Common myeloid progenitor, CD34-positive (primary cell): Measurements from ENCODE around the gene FAM236D. TPM values are rescaled to one million over a fixed set of nuclear protein-coding genes. Genes with fewer than 3 reads are reported as not detected.
"Not testable (repeated sequence)": the region's sequence is repeated elsewhere in the genome, so short reads cannot be mapped to it uniquely, and the experiment has no call there.

Source experiments
- CTCF ChIA-PET: fragments of 350-600 bp; sonication (Branson Sonifier 250); formaldehyde crosslinking; loops from one replicate; lab custom pipeline; 2021; ENCODE audit warnings: antibody characterized with exemption; lab: Charles Lee
- POLR2A ChIA-PET: fragments of 350-600 bp; sonication (Branson Sonifier 250); formaldehyde crosslinking; loops from one replicate; lab custom pipeline; 2021; ENCODE audit warnings: antibody characterized with exemption; lab: Charles Lee
- DNase-seq, 3 donors: peaks; one replicate each; pipeline versions ENCODE4 v3.0.0 to v3.0.0-alpha.2; 2013
- H3K27ac ChIP-seq, 2 experiments: 1 replicate in 1 of 2; 2 replicates in 1 of 2; pipeline ENCODE4 v1.7.0; 2013; ENCODE audit warnings: inconsistent platforms in 2 of 2, low read length in 2 of 2, mild to moderate bottlenecking in 2 of 2, low read depth in 1 of 2, moderate library complexity in 1 of 2; ENCODE audit not compliant: severe bottlenecking in 2 of 2, insufficient read depth in 1 of 2, poor library complexity in 1 of 2
- H3K27me3 ChIP-seq, 5 experiments: replicated peaks in 2 of 5; 1 replicate in 3 of 5; 2 replicates in 2 of 5; pipeline versions ENCODE4 v1.6.1 to v1.7.0; 2013; ENCODE audit warnings: low read length in 4 of 5, mild to moderate bottlenecking in 2 of 5, moderate library complexity in 2 of 5, inconsistent platforms in 1 of 5; ENCODE audit not compliant: insufficient read depth in 5 of 5, control insufficient read depth in 4 of 5
- H3K36me3 ChIP-seq, 4 experiments: 1 replicate in 2 of 4; 2 replicates in 2 of 4; pipeline versions ENCODE4 v1.6.1 to v1.7.0; 2013; ENCODE audit warnings: low read length in 3 of 4, control low read depth in 1 of 4, mild to moderate bottlenecking in 1 of 4; ENCODE audit not compliant: control insufficient read depth in 4 of 4, insufficient read depth in 4 of 4
- H3K4me1 ChIP-seq, 4 experiments: 1 replicate in 3 of 4; 2 replicates in 1 of 4; pipeline versions ENCODE4 v1.6.1 to v1.7.1; 2013; ENCODE audit warnings: low read length in 3 of 4, mild to moderate bottlenecking in 3 of 4, control low read depth in 1 of 4, inconsistent platforms in 1 of 4, moderate library complexity in 1 of 4; ENCODE audit not compliant: control insufficient read depth in 4 of 4, insufficient read depth in 4 of 4; ENCODE audit errors: control extremely low read depth in 1 of 4
- H3K4me3 ChIP-seq, 7 experiments: 1 replicate in 4 of 7; 2 replicates in 3 of 7; pipeline versions ENCODE4 v1.5.1 to v1.7.0; 2013; ENCODE audit warnings: mild to moderate bottlenecking in 7 of 7, low read length in 6 of 7, moderate library complexity in 6 of 7, inconsistent platforms in 2 of 7, low read depth in 2 of 7, control low read depth in 1 of 7; ENCODE audit not compliant: insufficient read depth in 4 of 7, control insufficient read depth in 1 of 7; ENCODE audit errors: extremely low read depth in 1 of 7
- H3K9me3 ChIP-seq, 5 experiments: 1 replicate in 4 of 5; 2 replicates in 1 of 5; pipeline versions ENCODE4 v1.6.1 to v1.7.1; 2013; ENCODE audit warnings: low read length in 4 of 5, mild to moderate bottlenecking in 2 of 5, inconsistent platforms in 1 of 5, low read depth in 1 of 5, moderate library complexity in 1 of 5; ENCODE audit not compliant: control insufficient read depth in 4 of 5, insufficient read depth in 2 of 5; ENCODE audit errors: control extremely low read depth in 1 of 5
- WGBS: methylation state at CpG from one replicate; pipeline ENCODE4 v1.1.5; 2013; ENCODE audit not compliant: insufficient coverage; 5-methylcytosine and 5-hydroxymethylcytosine counted together
- polyA plus RNA-seq: library from polyadenylated mRNA; unstranded; fragments of 120-200 nt; gene quantifications from one replicate; pipeline ENCODE4 v1.2.1, GENCODE V29; 2013

The FAM236D gene
- polyA plus RNA-seq = not detected

- no CpG with 5 or more reads among the region's 13 CpGs for WGBS
- H3K9me3 ChIP-seq, H3K36me3 ChIP-seq, H3K4me3 ChIP-seq, H3K27ac ChIP-seq, CTCF ChIA-PET, POLR2A ChIA-PET, DNase-seq, H3K27me3 ChIP-seq, H3K4me1 ChIP-seq: not testable (repeated sequence)
Measured at GRCh38 chrX:72808110-72808509, at the start of gene FAM236D. TSS of gene FAM236D (minus strand) at chrX:72808210. CDS start at chrX:72808110, 100 bp downstream.

- H3K27me3 ChIP-seq, DNase-seq, H3K4me1 ChIP-seq, H3K9me3 ChIP-seq, H3K27ac ChIP-seq, H3K4me3 ChIP-seq, H3K36me3 ChIP-seq, CTCF ChIA-PET, POLR2A ChIA-PET: not testable (repeated sequence)
- WGBS = no CpG with 5 or more reads among the region's 2 CpGs
Measured at GRCh38 chrX:72837532-72837931, 29.5 kb upstream of the FAM236D start.

GRCh38 chrX:72830701-72831100 is 22.7 kb upstream of the FAM236D start:
- WGBS = no CpG with 5 or more reads among the region's 13 CpGs

GRCh38 chrX:72790390-72790789 is 17.6 kb downstream of the FAM236D start:
- H3K27ac ChIP-seq, H3K36me3 ChIP-seq, H3K27me3 ChIP-seq, H3K9me3 ChIP-seq, H3K4me3 ChIP-seq, H3K4me1 ChIP-seq, POLR2A ChIA-PET, DNase-seq, CTCF ChIA-PET: not testable (repeated sequence)
- no CpG with 5 or more reads among the region's 3 CpGs for WGBS

More at GRCh38 chrX:72830701-72831100, 22.7 kb upstream of the FAM236D start:
- DNase-seq, CTCF ChIA-PET, H3K4me1 ChIP-seq, H3K4me3 ChIP-seq, H3K27ac ChIP-seq, H3K9me3 ChIP-seq, H3K36me3 ChIP-seq, POLR2A ChIA-PET, H3K27me3 ChIP-seq: not testable (repeated sequence)

GRCh38 chrX:72788142-72788541 is 19.9 kb downstream of the FAM236D start:
- H3K27me3 ChIP-seq, POLR2A ChIA-PET, H3K9me3 ChIP-seq, H3K36me3 ChIP-seq, H3K4me3 ChIP-seq, CTCF ChIA-PET, DNase-seq, H3K27ac ChIP-seq, H3K4me1 ChIP-seq: not testable (repeated sequence)
- WGBS = no CpG with 5 or more reads among the region's 1 CpG

GRCh38 chrX:72783964-72784363 is 24.0 kb downstream of the FAM236D start:
- POLR2A ChIA-PET, H3K4me1 ChIP-seq, H3K9me3 ChIP-seq, H3K36me3 ChIP-seq, H3K27ac ChIP-seq, CTCF ChIA-PET, DNase-seq, H3K4me3 ChIP-seq, H3K27me3 ChIP-seq: not testable (repeated sequence)
- WGBS = no CpG with 5 or more reads among the region's 6 CpGs

- POLR2A ChIA-PET, H3K4me1 ChIP-seq, DNase-seq, H3K36me3 ChIP-seq, H3K27me3 ChIP-seq, H3K9me3 ChIP-seq, CTCF ChIA-PET, H3K27ac ChIP-seq, H3K4me3 ChIP-seq: not testable (repeated sequence)
- no CpG with 5 or more reads among the region's 8 CpGs for WGBS
Measured at GRCh38 chrX:72783365-72783936, 24.6 kb downstream of the FAM236D start.
